ENCODE results near the gene DLG2.

The DLG2 gene

GRCh38 chr11:84270466-84270865 lies 1356.7 kb downstream of the DLG2 start:
- FAIRE-seq = no peak
- TF ChIP-seq POU2F2 (IDR thresholded peaks at IDR 0.05; ENCODE audit: low read depth, low read length) (no peak), SPI1 (IDR thresholded peaks at IDR 0.05; ENCODE audit: low read depth, low read length) (no peak), POLR2AphosphoS5 (IDR thresholded peaks at IDR 0.05; ENCODE audit: low read depth, low read length) (no peak), POLR2A (IDR thresholded peaks at IDR 0.05; ENCODE audit: low read depth, low read length) (no peak), PAX5 (IDR thresholded peaks at IDR 0.05; ENCODE audit: insufficient read depth, low read length, severe bottlenecking) (no peak), TAF1 (IDR thresholded peaks at IDR 0.05; ENCODE audit: low read depth, low read length) (no peak)
- DNase-seq (ENCODE audit: insufficient read length, low spot score) = no peak

GRCh38 chr11:84264066-84264465 lies 1363.1 kb downstream of the DLG2 start:
- FAIRE-seq = no peak
- TF ChIP-seq SPI1 (IDR thresholded peaks at IDR 0.05; ENCODE audit: low read depth, low read length) (no peak), POU2F2 (IDR thresholded peaks at IDR 0.05; ENCODE audit: low read depth, low read length) (no peak), POLR2A (IDR thresholded peaks at IDR 0.05; ENCODE audit: low read depth, low read length) (no peak), TAF1 (IDR thresholded peaks at IDR 0.05; ENCODE audit: low read depth, low read length) (no peak), PAX5 (IDR thresholded peaks at IDR 0.05; ENCODE audit: insufficient read depth, low read length, severe bottlenecking) (no peak), POLR2AphosphoS5 (IDR thresholded peaks at IDR 0.05; ENCODE audit: low read depth, low read length) (no peak)

GRCh38 chr11:84261707-84262106 lies 1365.4 kb downstream of the DLG2 start:
- FAIRE-seq = no peak
- DNase-seq (ENCODE audit: insufficient read length, low spot score) = no peak
- TF ChIP-seq POLR2A (IDR thresholded peaks at IDR 0.05; ENCODE audit: low read depth, low read length) (no peak), SPI1 (IDR thresholded peaks at IDR 0.05; ENCODE audit: low read depth, low read length) (no peak)

More at GRCh38 chr11:84264066-84264465, 1363.1 kb downstream of the DLG2 start:
- DNase-seq (ENCODE audit: insufficient read length, low spot score) = no peak

GRCh38 chr11:84260862-84261261 lies 1366.3 kb downstream of the DLG2 start:
- no peak for TF ChIP-seq POLR2AphosphoS5 (IDR thresholded peaks at IDR 0.05; ENCODE audit: low read depth, low read length)
- no peak for TF ChIP-seq POU2F2 (IDR thresholded peaks at IDR 0.05; ENCODE audit: low read depth, low read length)
- TF ChIP-seq TAF1 (IDR thresholded peaks at IDR 0.05; ENCODE audit: low read depth, low read length) = no peak
- no peak for TF ChIP-seq POLR2A (IDR thresholded peaks at IDR 0.05; ENCODE audit: low read depth, low read length)
- TF ChIP-seq SPI1 (IDR thresholded peaks at IDR 0.05; ENCODE audit: low read depth, low read length) = no peak
- no peak for TF ChIP-seq PAX5 (IDR thresholded peaks at IDR 0.05; ENCODE audit: insufficient read depth, low read length, severe bottlenecking)
- no peak for FAIRE-seq
- no peak for DNase-seq (ENCODE audit: insufficient read length, low spot score)

GRCh38 chr11:84256618-84257017 lies 1370.5 kb downstream of the DLG2 start:
- no peak for TF ChIP-seq POLR2A (IDR thresholded peaks at IDR 0.05; ENCODE audit: low read depth, low read length)
- TF ChIP-seq POLR2AphosphoS5 (IDR thresholded peaks at IDR 0.05; ENCODE audit: low read depth, low read length) = no peak
- TF ChIP-seq POU2F2 (IDR thresholded peaks at IDR 0.05; ENCODE audit: low read depth, low read length) = no peak
- no peak for TF ChIP-seq TAF1 (IDR thresholded peaks at IDR 0.05; ENCODE audit: low read depth, low read length)
- TF ChIP-seq SPI1 (IDR thresholded peaks at IDR 0.05; ENCODE audit: low read depth, low read length) = no peak
- no peak for TF ChIP-seq PAX5 (IDR thresholded peaks at IDR 0.05; ENCODE audit: insufficient read depth, low read length, severe bottlenecking)
- FAIRE-seq (no peak), DNase-seq (ENCODE audit: insufficient read length, low spot score) (no peak)

GRCh38 chr11:84255483-84255882 lies 1371.7 kb downstream of the DLG2 start:
- FAIRE-seq (no peak), DNase-seq (ENCODE audit: insufficient read length, low spot score) (no peak)
- TF ChIP-seq POLR2AphosphoS5 (IDR thresholded peaks at IDR 0.05; ENCODE audit: low read depth, low read length) (no peak), POLR2A (IDR thresholded peaks at IDR 0.05; ENCODE audit: low read depth, low read length) (no peak), POU2F2 (IDR thresholded peaks at IDR 0.05; ENCODE audit: low read depth, low read length) (no peak), TAF1 (IDR thresholded peaks at IDR 0.05; ENCODE audit: low read depth, low read length) (no peak), SPI1 (IDR thresholded peaks at IDR 0.05; ENCODE audit: low read depth, low read length) (no peak), PAX5 (IDR thresholded peaks at IDR 0.05; ENCODE audit: insufficient read depth, low read length, severe bottlenecking) (no peak)

- no peak for FAIRE-seq
- TF ChIP-seq TAF1 (IDR thresholded peaks at IDR 0.05; ENCODE audit: low read depth, low read length) = no peak
- no peak for TF ChIP-seq PAX5 (IDR thresholded peaks at IDR 0.05; ENCODE audit: insufficient read depth, low read length, severe bottlenecking)
- TF ChIP-seq POU2F2 (IDR thresholded peaks at IDR 0.05; ENCODE audit: low read depth, low read length) = no peak
- TF ChIP-seq SPI1 (IDR thresholded peaks at IDR 0.05; ENCODE audit: low read depth, low read length) = no peak
- no peak for TF ChIP-seq POLR2AphosphoS5 (IDR thresholded peaks at IDR 0.05; ENCODE audit: low read depth, low read length)
- TF ChIP-seq POLR2A (IDR thresholded peaks at IDR 0.05; ENCODE audit: low read depth, low read length) = no peak
- DNase-seq (ENCODE audit: insufficient read length, low spot score) = no peak
These were observed 1376.1 kb downstream of the DLG2 start for GRCh38 chr11:84250834-84251613.

- TF ChIP-seq POLR2A (IDR thresholded peaks at IDR 0.05; ENCODE audit: low read depth, low read length) = no peak
- TF ChIP-seq POU2F2 (IDR thresholded peaks at IDR 0.05; ENCODE audit: low read depth, low read length) = no peak
- no peak for TF ChIP-seq SPI1 (IDR thresholded peaks at IDR 0.05; ENCODE audit: low read depth, low read length)
- no peak for TF ChIP-seq POLR2AphosphoS5 (IDR thresholded peaks at IDR 0.05; ENCODE audit: low read depth, low read length)
- no peak for TF ChIP-seq TAF1 (IDR thresholded peaks at IDR 0.05; ENCODE audit: low read depth, low read length)
- no peak for TF ChIP-seq PAX5 (IDR thresholded peaks at IDR 0.05; ENCODE audit: insufficient read depth, low read length, severe bottlenecking)
- no peak for FAIRE-seq
- DNase-seq (ENCODE audit: insufficient read length, low spot score) = no peak
These were observed 1377.6 kb downstream of the DLG2 start for GRCh38 chr11:84249344-84250135.

- FAIRE-seq (no peak), DNase-seq (ENCODE audit: insufficient read length, low spot score) (no peak)
- TF ChIP-seq PAX5 (IDR thresholded peaks at IDR 0.05; ENCODE audit: insufficient read depth, low read length, severe bottlenecking) (no peak), POU2F2 (IDR thresholded peaks at IDR 0.05; ENCODE audit: low read depth, low read length) (no peak), TAF1 (IDR thresholded peaks at IDR 0.05; ENCODE audit: low read depth, low read length) (no peak), POLR2A (IDR thresholded peaks at IDR 0.05; ENCODE audit: low read depth, low read length) (no peak), POLR2AphosphoS5 (IDR thresholded peaks at IDR 0.05; ENCODE audit: low read depth, low read length) (no peak), SPI1 (IDR thresholded peaks at IDR 0.05; ENCODE audit: low read depth, low read length) (no peak)
These were observed 1379.2 kb downstream of the DLG2 start for GRCh38 chr11:84247926-84248325.

All from GM12891 (cell line).